Measurements from ENCODE around the gene RGS12. TPM values are rescaled to one million over a fixed set of nuclear protein-coding genes. Genes with fewer than 3 reads are reported as not detected.

Gene RGS12
- total RNA-seq, 1 donor from 2014 or later, result 81.9 TPM

DNA sequence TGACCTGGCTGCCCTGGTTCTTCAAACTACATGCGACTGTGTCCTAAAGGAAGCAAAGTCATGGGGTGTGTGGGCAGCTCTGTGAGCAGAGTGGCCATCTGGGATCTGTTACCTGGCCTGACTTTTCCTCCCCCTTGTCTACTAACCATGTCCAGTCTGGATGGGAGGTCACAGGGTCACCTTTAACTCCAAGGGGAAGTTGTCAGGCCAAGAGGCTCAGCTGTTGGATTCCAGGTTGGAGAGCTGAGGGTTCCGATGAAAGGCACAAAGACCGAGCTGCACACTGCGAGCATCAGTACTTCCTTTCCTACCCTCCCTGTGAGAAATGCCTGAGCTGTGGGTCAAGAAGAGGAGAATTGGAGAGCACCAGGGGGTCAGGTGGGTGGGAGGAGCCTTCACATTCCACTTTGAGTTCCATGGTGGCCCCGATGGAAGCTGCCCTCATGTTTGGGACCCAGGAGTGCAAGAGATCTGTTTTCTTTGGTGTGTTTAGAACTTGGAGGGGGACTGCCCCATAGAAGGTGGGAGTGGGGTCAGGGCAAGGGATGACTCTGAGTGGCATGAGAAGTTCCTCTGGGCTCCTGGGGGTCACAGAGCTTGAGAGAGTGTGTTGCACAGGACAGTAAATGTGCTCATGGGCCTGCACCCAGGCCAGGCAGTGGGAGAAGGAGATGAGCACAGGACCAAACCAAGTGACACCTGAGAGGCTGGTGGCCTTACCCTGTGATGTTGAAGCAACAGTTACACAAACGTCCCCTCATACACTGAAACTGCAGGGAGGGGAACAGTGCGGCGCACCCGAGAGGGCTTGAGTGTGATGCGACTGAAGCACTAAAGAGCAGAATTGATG lies 36.2 kb downstream of the RGS12 start:
- H3K4me3 Mint-ChIP-seq, result no peak overlapping the region
- peaks cover 26% of the 10 kb centered on the region for H3K9me3 Mint-ChIP-seq
- H3K27ac Mint-ChIP-seq, result no peak overlapping the region
- H3K36me3 Mint-ChIP-seq, result peaks cover 34% of the 10 kb centered on the region
- DNase-seq (ENCODE audit: low spot score in 2 of 2, unreplicated experiment in 2 of 2), result no peak
- peaks cover under 1% of the 10 kb centered on the region for H3K4me1 Mint-ChIP-seq
- no peaks in the 10 kb centered on the region for H3K27me3 Mint-ChIP-seq (ENCODE audit: low read depth)
- TF ChIP-seq, protein P1, sequence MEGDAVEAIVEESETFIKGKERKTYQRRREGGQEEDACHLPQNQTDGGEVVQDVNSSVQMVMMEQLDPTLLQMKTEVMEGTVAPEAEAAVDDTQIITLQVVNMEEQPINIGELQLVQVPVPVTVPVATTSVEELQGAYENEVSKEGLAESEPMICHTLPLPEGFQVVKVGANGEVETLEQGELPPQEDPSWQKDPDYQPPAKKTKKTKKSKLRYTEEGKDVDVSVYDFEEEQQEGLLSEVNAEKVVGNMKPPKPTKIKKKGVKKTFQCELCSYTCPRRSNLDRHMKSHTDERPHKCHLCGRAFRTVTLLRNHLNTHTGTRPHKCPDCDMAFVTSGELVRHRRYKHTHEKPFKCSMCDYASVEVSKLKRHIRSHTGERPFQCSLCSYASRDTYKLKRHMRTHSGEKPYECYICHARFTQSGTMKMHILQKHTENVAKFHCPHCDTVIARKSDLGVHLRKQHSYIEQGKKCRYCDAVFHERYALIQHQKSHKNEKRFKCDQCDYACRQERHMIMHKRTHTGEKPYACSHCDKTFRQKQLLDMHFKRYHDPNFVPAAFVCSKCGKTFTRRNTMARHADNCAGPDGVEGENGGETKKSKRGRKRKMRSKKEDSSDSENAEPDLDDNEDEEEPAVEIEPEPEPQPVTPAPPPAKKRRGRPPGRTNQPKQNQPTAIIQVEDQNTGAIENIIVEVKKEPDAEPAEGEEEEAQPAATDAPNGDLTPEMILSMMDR (IDR thresholded peaks at IDR 0.05; ENCODE audit: unreplicated experiment), result no peak

DNA sequence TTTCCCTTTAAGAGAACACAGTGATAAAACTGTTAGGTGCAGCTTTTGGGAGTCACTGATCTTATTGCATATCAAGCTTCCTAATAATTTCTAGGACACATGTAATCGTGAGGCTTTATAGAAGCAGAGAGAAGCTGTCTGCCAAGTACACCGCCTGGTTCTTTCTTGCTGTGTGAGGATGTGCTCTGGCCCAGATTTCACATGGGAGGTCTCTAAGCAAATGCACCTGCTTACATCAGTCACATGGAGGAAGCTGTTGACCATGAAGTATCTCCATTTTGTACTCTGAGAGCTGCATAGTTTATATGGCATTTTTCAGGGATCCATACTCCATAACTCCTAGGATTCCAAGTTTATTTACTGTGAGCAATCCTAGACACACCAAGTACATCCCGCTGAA lies 37.1 kb downstream of the RGS12 start:
- TF ChIP-seq, protein P1 (IDR thresholded peaks at IDR 0.05; ENCODE audit: unreplicated experiment), result no peak

DNA sequence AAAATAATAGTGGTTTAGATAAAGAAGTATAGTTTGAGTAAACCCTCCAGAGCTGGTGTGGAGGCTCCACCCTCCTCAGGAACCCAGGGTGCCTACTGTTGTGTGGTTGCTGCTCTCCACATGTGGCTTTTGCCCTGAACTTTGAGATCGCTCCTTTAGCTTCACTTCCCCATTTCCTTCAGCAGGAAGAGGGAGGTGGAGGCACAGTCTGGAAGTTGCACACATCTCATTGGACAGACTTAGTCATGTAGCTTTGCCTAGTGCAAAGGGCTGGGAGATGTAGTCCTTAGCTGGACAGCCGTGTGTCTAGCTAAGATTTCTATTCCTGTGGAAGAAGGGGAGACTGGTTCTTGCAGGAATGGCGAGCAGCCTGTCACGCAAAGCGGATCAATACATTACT lies 37.9 kb downstream of the RGS12 start:
- TF ChIP-seq, protein P1 (IDR thresholded peaks at IDR 0.05; ENCODE audit: unreplicated experiment), result no peak
- no peak overlapping the region for H3K27ac Mint-ChIP-seq

More for the DNA sequence above, 37.1 kb downstream of the RGS12 start:
- Mint-ChIP-seq H3K4me1 (peaks cover 7% of the 10 kb centered on the region), H3K36me3 (peaks cover 27% of the 10 kb centered on the region), H3K9me3 (peaks cover 23% of the 10 kb centered on the region), H3K27me3 (ENCODE audit: low read depth) (no peaks in the 10 kb centered on the region), H3K4me3 (no peak overlapping the region), H3K27ac (no peak overlapping the region)
- no peak for DNase-seq (ENCODE audit: low spot score in 2 of 2, unreplicated experiment in 2 of 2)

DNA sequence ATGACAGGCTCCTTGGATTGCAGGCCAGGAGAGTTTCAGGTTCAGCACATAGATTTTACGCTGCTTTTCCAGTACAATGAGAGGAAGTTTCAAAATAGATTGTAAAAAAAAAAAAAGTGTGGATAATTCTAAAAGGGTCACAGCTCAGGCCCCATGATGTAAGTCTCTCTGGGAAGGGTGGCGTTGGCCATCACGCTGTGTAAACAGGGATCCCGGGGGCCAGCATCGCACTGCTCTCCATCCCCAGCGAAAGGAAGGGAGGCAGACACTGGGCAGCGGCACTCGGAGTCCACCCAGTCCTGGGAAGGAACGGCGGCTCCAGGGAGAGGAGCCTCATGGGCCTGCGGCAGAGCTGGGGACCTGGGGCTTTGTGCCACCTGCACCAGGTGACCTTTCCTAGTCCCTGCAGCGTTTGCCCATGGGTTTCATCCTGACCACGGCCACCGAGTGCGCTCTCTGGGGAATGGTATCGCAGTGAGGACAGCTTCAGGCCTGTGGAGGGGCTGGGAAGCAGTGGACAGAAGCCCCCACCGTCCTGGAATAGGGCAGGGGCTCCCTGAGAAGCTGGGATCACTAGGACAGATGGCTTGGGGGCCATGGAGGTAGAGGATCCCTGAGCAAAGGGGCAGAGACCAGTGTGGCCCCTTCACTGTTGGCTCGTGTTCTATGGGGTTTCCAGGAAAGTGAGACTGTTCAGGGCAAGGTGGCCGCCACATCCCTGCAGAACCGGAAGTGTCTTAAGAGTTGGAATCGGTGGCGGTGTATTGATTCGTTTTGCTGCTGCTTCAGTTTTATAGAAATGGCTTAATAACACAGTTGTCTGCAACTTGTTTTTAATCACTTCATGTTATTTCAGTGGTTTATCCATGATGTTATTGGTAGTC lies 38.9 kb downstream of the RGS12 start:
- Mint-ChIP-seq H3K9me3 (peaks cover 12% of the 10 kb centered on the region), H3K27ac (no peak overlapping the region), H3K4me1 (peaks cover 13% of the 10 kb centered on the region), H3K4me3 (no peak overlapping the region), H3K36me3 (peaks cover 19% of the 10 kb centered on the region), H3K27me3 (ENCODE audit: low read depth) (no peaks in the 10 kb centered on the region)
- TF ChIP-seq, protein P1 (IDR thresholded peaks at IDR 0.05; ENCODE audit: unreplicated experiment), result no peak
- DNase-seq (ENCODE audit: low spot score in 2 of 2, unreplicated experiment in 2 of 2), result no peak

More for the DNA sequence above, 37.9 kb downstream of the RGS12 start:
- Mint-ChIP-seq H3K4me1 (peaks cover 13% of the 10 kb centered on the region), H3K4me3 (no peak overlapping the region), H3K9me3 (peaks cover 16% of the 10 kb centered on the region), H3K36me3 (peaks cover 21% of the 10 kb centered on the region), H3K27me3 (ENCODE audit: low read depth) (no peaks in the 10 kb centered on the region)
- no peak for DNase-seq (ENCODE audit: low spot score in 2 of 2, unreplicated experiment in 2 of 2)

DNA sequence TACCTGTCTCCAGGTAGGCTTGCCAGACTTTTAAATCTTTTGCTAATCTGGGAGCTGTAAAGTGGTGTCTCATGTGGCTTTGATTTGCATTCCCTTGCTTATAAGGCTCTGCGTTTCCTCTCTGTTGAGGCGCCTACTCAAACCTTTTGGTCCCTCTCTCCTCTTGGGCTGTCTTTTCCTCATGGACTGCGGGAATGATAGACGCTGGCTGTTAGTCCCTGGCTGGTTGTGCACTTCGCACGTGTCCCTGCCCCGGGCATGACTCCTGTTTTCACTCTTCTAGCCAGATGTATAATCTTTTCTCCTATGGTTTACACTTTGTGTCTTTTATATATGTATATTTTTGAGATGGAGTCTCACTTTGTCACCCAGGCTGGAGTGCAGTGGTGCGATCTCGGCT lies 39.7 kb downstream of the RGS12 start:
- Mint-ChIP-seq H3K9me3 (peaks cover 7% of the 10 kb centered on the region), H3K27me3 (ENCODE audit: low read depth) (no peaks in the 10 kb centered on the region), H3K27ac (no peak overlapping the region), H3K4me1 (peaks cover 13% of the 10 kb centered on the region), H3K36me3 (peaks cover 18% of the 10 kb centered on the region), H3K4me3 (no peak overlapping the region)
- DNase-seq (ENCODE audit: low spot score in 2 of 2, unreplicated experiment in 2 of 2), result no peak
- TF ChIP-seq, protein P1 (IDR thresholded peaks at IDR 0.05; ENCODE audit: unreplicated experiment), result no peak
